Kidney (tissue), 14 donors: Measurements from ENCODE around the gene CCR4. TPM values are rescaled to one million over a fixed set of nuclear protein-coding genes. Genes with fewer than 3 reads are reported as not detected.
"Not testable (repeated sequence)": the region's sequence is repeated elsewhere in the genome, so short reads cannot be mapped to it uniquely, and the experiment has no call there.

ENCODE experiments used
- DNase-seq, 5 donors: peaks; one replicate each; pipeline ENCODE4 v3.0.0-alpha.2; 2013 to 2020
- FAIRE-seq: peaks from 2 replicates; lab custom pipeline; 2012; peaks lifted over from hg19 to GRCh38; lab: Jason Lieb, UNC
- H3K27ac ChIP-seq, 2 donors: one replicate each; pipeline ENCODE4 v1.7.0; 2013; ENCODE audit warnings: low read depth in 2 of 2, low read length in 2 of 2, inconsistent platforms in 1 of 2
- H3K27me3 ChIP-seq: one replicate; pipeline ENCODE4 v1.7.1; 2013; ENCODE audit warnings: low read length, inconsistent platforms; ENCODE audit not compliant: control insufficient read depth, insufficient read depth
- H3K36me3 ChIP-seq, 3 donors: one replicate each; pipeline versions ENCODE4 v1.7.0 to v1.7.1; 2013; ENCODE audit warnings: low read length in 3 of 3, control low read depth in 1 of 3, inconsistent platforms in 1 of 3; ENCODE audit not compliant: insufficient read depth in 3 of 3, control insufficient read depth in 2 of 3
- H3K4me1 ChIP-seq, 3 donors: one replicate each; pipeline versions ENCODE4 v1.7.0 to v1.7.1; 2013; ENCODE audit warnings: low read length in 3 of 3, inconsistent platforms in 1 of 3, low read depth in 1 of 3; ENCODE audit not compliant: control insufficient read depth in 2 of 3, insufficient read depth in 2 of 3
- H3K4me3 ChIP-seq, 3 donors: one replicate each; pipeline versions ENCODE4 v1.7.0 to v1.8.1; 2013; ENCODE audit warnings: low read length in 3 of 3, control low read depth in 1 of 3, inconsistent platforms in 1 of 3
- H3K9ac ChIP-seq, 3 donors: one replicate each; pipeline versions ENCODE4 v1.7.0 to v1.7.1; 2013; ENCODE audit warnings: low read length in 3 of 3, control low read depth in 1 of 3, inconsistent platforms in 1 of 3
- H3K9me3 ChIP-seq, 3 donors: one replicate each; pipeline versions ENCODE4 v1.7.0 to v1.7.1; 2013; ENCODE audit warnings: low read length in 3 of 3, control low read depth in 1 of 3, inconsistent platforms in 1 of 3; ENCODE audit not compliant: control insufficient read depth in 2 of 3, insufficient read depth in 1 of 3
- intact Hi-C: fragments of 100-400 bp; cut with DNase I; formaldehyde crosslinking; loops from one replicate; pipeline ENCODE4 v1.11.1; 2022
- polyA plus RNA-seq: library from polyadenylated mRNA; stranded (reverse); fragments of 350-450 nt; fragmentation: Illumina TruSeq; extraction: RNeasy Lipid Tissue Mini Kit (QIAGEN cat#74804); gene quantifications from one replicate; pipeline ENCODE4 v1.2.3, GENCODE V29; 2014; ENCODE audit warnings: low read depth, low replicate concordance; ENCODE audit not compliant: insufficient read depth
- total RNA-seq: library from RNA; stranded (reverse); fragmentation: NEBNext Ultra II Directional; extraction: Animal tissue kit (Norgen Biotek cat#: 25700); gene quantifications from one replicate; pipeline ENCODE4 v1.2.1, GENCODE V29; 2021
- TF ChIP-seq, protein P1 (sequence below): IDR thresholded peaks from 3 replicates; pipeline ENCODE4 v1.5.1; 2012; ENCODE audit warnings: mild to moderate bottlenecking, moderate library complexity, borderline replicate concordance; ENCODE audit not compliant: insufficient read depth; ENCODE audit errors: extremely low read depth
- donor health status: control.
- donor health status: control.
- donor health status: control.
- donor health status: control.
- donor health status: control.
- donor health status: DM: yes; HTN: yes; CAD: no.
- donor health status: Normal renal cell carcinoma (clear cell type).

The CCR4 gene
- total and polyA plus RNA-seq, 2 donors from 2014 or later, result 2.3 TPM; not detected in 1

GRCh38 chr3:32940726-32941125 lies 10.7 kb upstream of the CCR4 start:
- H3K4me3 ChIP-seq, result no peak overlapping the region
- no peaks in the 10 kb centered on the region for H3K4me1 ChIP-seq
- H3K27me3 ChIP-seq, result no peaks in the 10 kb centered on the region
- H3K36me3 ChIP-seq, result no peaks in the 10 kb centered on the region
- intact Hi-C loops, result no loop called here
- no peak overlapping the region for H3K9ac ChIP-seq
- H3K9me3 ChIP-seq, result no peaks in the 10 kb centered on the region
- FAIRE-seq (no peak), DNase-seq (no peak)
- no peak overlapping the region for H3K27ac ChIP-seq
- TF ChIP-seq, protein P1, sequence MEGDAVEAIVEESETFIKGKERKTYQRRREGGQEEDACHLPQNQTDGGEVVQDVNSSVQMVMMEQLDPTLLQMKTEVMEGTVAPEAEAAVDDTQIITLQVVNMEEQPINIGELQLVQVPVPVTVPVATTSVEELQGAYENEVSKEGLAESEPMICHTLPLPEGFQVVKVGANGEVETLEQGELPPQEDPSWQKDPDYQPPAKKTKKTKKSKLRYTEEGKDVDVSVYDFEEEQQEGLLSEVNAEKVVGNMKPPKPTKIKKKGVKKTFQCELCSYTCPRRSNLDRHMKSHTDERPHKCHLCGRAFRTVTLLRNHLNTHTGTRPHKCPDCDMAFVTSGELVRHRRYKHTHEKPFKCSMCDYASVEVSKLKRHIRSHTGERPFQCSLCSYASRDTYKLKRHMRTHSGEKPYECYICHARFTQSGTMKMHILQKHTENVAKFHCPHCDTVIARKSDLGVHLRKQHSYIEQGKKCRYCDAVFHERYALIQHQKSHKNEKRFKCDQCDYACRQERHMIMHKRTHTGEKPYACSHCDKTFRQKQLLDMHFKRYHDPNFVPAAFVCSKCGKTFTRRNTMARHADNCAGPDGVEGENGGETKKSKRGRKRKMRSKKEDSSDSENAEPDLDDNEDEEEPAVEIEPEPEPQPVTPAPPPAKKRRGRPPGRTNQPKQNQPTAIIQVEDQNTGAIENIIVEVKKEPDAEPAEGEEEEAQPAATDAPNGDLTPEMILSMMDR, result no peak

DNA sequence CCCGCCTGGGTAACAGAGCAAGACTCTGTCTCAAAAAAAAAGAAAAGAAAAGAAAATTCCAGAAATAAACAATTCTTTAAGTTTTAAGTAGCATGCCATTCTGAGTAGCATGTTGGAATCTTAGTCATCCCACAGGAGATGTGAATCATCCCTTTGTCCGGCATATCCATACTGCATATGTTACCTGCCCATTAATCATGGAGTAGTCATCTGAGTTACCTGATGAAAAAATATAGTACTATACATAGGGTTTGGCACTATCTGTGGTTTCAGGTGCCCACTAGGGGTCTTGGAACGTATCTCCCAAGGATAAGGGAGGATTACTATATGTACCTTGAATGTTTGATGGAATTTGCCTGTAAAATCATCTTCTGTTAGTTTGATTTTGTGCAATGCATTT lies 6.3 kb upstream of the CCR4 start:
- no peak for DNase-seq
- intact Hi-C loops, result no loop called here
- no peak for FAIRE-seq

GRCh38 chr3:32945598-32945997 lies 5.8 kb upstream of the CCR4 start:
- H3K4me3 ChIP-seq, H3K9me3 ChIP-seq, H3K9ac ChIP-seq, H3K27me3 ChIP-seq, H3K27ac ChIP-seq, H3K36me3 ChIP-seq, H3K4me1 ChIP-seq, intact Hi-C loops, FAIRE-seq: not testable (repeated sequence)
- DNase-seq, result peak in 1 of 5 donors; percentile 4

More for the DNA sequence above, 6.3 kb upstream of the CCR4 start:
- Histone ChIP-seq H3K27me3 (no peaks in the 10 kb centered on the region), H3K27ac (no peak overlapping the region), H3K9me3 (no peaks in the 10 kb centered on the region), H3K4me1 (no peaks in the 10 kb centered on the region), H3K9ac (no peak overlapping the region), H3K4me3 (no peak overlapping the region), H3K36me3 (no peaks in the 10 kb centered on the region)
- TF ChIP-seq, protein P1, result no peak

- H3K4me1 ChIP-seq, result no peaks in the 10 kb centered on the region
- no peak for FAIRE-seq
- H3K27me3 ChIP-seq, result no peaks in the 10 kb centered on the region
- H3K4me3 ChIP-seq, result no peak overlapping the region
- H3K27ac ChIP-seq, result no peak overlapping the region
- TF ChIP-seq, protein P1, result no peak
- no peaks in the 10 kb centered on the region for H3K9me3 ChIP-seq
- H3K36me3 ChIP-seq, result no peaks in the 10 kb centered on the region
- DNase-seq, result no peak
- intact Hi-C loops, result no loop called here
- H3K9ac ChIP-seq, result no peak overlapping the region
Observed at GRCh38 chr3:32946973-32947788, 4.3 kb upstream of the CCR4 start.
